Natural killer cell treated with Interleukin-12 subunit alpha and Interleukin-12 subunit beta and Interleukin-15 and Interleukin-18, amount 100 ng/mL, for 72 hours (primary cell): ENCODE data around the gene ANGPTL5. TPM values are rescaled to one million over a fixed set of nuclear protein-coding genes. Genes with fewer than 3 reads are reported as not detected.

Experiments used
- ATAC-seq, 2 donors: fragments of 150-1000 bp; cut with Tn5 transposase in 1 of 2; sonication (Bioruptor Pico), chemical (Tn5 transposase) in 1 of 2; 2 replicates each; pipeline ENCODE4 v1.10.0; 2021
- DNase-seq: peaks from one replicate; pipeline ENCODE4 v3.0.0; 2022; ENCODE audit warnings: low spot score
- H3K27ac Mint-ChIP-seq, 2 donors: 1 replicate in 1 of 2; 2 replicates in 1 of 2; pipeline ENCODE4 v1.8.0; 2022; ENCODE audit warnings: mixed read lengths in 2 of 2, mild to moderate bottlenecking in 1 of 2, moderate library complexity in 1 of 2
- H3K27me3 Mint-ChIP-seq, 2 donors: 1 replicate in 1 of 2; 2 replicates in 1 of 2; pipeline ENCODE4 v1.8.0; 2022; ENCODE audit warnings: mixed read lengths in 2 of 2
- H3K36me3 Mint-ChIP-seq: one replicate; pipeline ENCODE4 v1.8.0; 2022; ENCODE audit warnings: mixed read lengths
- H3K4me1 Mint-ChIP-seq, 2 donors: 1 replicate in 1 of 2; 2 replicates in 1 of 2; pipeline ENCODE4 v1.8.0; 2022; ENCODE audit warnings: low read depth in 2 of 2, mixed read lengths in 2 of 2, mild to moderate bottlenecking in 1 of 2
- H3K4me3 Mint-ChIP-seq: one replicate; pipeline ENCODE4 v1.8.0; 2022; ENCODE audit warnings: mixed read lengths
- H3K9me3 Mint-ChIP-seq: 2 replicates; pipeline ENCODE4 v1.8.0; 2022; ENCODE audit warnings: mixed read lengths
- total RNA-seq, 2 donors: library from RNA; stranded (reverse); gene quantifications; one replicate each; pipeline ENCODE4 v1.2.3, GENCODE V29; 2022

The ANGPTL5 gene
- total RNA-seq, 2 donors from 2014 or later, result not detected

DNA sequence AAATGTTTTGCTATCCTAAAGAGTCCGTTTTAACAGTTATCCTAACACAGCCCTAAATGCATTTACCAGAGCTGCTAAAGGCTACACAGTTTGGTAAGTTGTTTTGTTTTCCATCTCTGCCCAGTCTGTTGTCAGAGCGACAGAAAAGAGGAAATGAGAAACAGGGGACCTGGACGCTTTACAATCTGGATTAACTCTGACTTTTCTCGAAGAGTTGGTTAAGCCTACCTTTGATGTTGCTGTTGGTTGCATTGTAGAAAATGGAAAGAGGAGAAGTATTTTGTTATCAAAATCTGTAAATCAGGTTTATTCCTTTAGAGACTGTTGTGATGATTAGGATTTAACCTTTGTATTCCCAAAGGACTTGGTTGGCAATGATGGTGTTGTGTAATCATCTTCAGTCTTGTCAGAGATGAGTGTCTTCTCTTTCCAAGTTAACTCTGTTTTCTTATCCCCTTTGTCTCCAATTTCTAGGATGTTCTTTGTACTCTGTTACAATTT is 481 bp downstream of the ANGPTL5 start:
- peaks cover 31 to 44% of the 10 kb centered on the region in 2 donors for H3K4me1 Mint-ChIP-seq
- no peaks in the 10 kb centered on the region for H3K9me3 Mint-ChIP-seq
- no peak for ATAC-seq
- H3K27me3 Mint-ChIP-seq, result peaks cover 2 to 7% of the 10 kb centered on the region in 2 donors
- H3K4me3 Mint-ChIP-seq, result peak overlapping the region; percentile 87
- peak overlapping the region; percentile 78 to 91 for H3K27ac Mint-ChIP-seq
- no peak for DNase-seq
- H3K36me3 Mint-ChIP-seq, result no peaks in the 10 kb centered on the region

- Mint-ChIP-seq H3K27me3 (peaks cover 2 to 13% of the 10 kb centered on the region in 2 donors), H3K9me3 (no peaks in the 10 kb centered on the region), H3K36me3 (no peaks in the 10 kb centered on the region), H3K4me3 (peak within 1 kb of the TSS; percentile 87), H3K4me1 (peaks cover 31 to 43% of the 10 kb centered on the region in 2 donors), H3K27ac (peak within 1 kb of the TSS; percentile 78 to 91)
- DNase-seq, result peak; percentile 93
- ATAC-seq, result peak; percentile 96 to 97
Observed at GRCh38 chr11:101914738-101915426, 1.4 kb downstream of the ANGPTL5 start, which contains the start of gene CEP126. Gene CEP126, plus strand, starts transcription at chr11:101915010. Its CDS starts 275 bp downstream, at chr11:101915285.

- Mint-ChIP-seq H3K27me3 (peaks cover 2 to 13% of the 10 kb centered on the region in 2 donors), H3K4me1 (peaks cover 29 to 39% of the 10 kb centered on the region in 2 donors), H3K36me3 (no peaks in the 10 kb centered on the region), H3K27ac (peak overlapping the region in 1 of 2 donors; percentile 91), H3K4me3 (peak overlapping the region; percentile 87), H3K9me3 (no peaks in the 10 kb centered on the region)
- ATAC-seq (no peak), DNase-seq (no peak)
Observed at GRCh38 chr11:101914341-101914737, 2.0 kb downstream of the ANGPTL5 start.

GRCh38 chr11:101913656-101914055 is 2.7 kb downstream of the ANGPTL5 start:
- peaks cover 6 to 19% of the 10 kb centered on the region in 2 donors for H3K27me3 Mint-ChIP-seq
- DNase-seq (no peak), ATAC-seq (no peak)
- H3K4me1 Mint-ChIP-seq, result peaks cover 24 to 34% of the 10 kb centered on the region in 2 donors
- no peak overlapping the region for H3K4me3 Mint-ChIP-seq
- H3K27ac Mint-ChIP-seq, result no peak overlapping the region
- H3K36me3 Mint-ChIP-seq, result no peaks in the 10 kb centered on the region
- no peaks in the 10 kb centered on the region for H3K9me3 Mint-ChIP-seq

GRCh38 chr11:101912823-101913284 is 3.5 kb downstream of the ANGPTL5 start:
- H3K9me3 Mint-ChIP-seq, result no peaks in the 10 kb centered on the region
- peaks cover 22 to 32% of the 10 kb centered on the region in 2 donors for H3K4me1 Mint-ChIP-seq
- H3K27me3 Mint-ChIP-seq, result peaks cover 6 to 20% of the 10 kb centered on the region in 2 donors
- ATAC-seq, result no peak
- no peak for DNase-seq
- no peak overlapping the region for H3K4me3 Mint-ChIP-seq
- H3K27ac Mint-ChIP-seq, result no peak overlapping the region
- no peaks in the 10 kb centered on the region for H3K36me3 Mint-ChIP-seq

DNA sequence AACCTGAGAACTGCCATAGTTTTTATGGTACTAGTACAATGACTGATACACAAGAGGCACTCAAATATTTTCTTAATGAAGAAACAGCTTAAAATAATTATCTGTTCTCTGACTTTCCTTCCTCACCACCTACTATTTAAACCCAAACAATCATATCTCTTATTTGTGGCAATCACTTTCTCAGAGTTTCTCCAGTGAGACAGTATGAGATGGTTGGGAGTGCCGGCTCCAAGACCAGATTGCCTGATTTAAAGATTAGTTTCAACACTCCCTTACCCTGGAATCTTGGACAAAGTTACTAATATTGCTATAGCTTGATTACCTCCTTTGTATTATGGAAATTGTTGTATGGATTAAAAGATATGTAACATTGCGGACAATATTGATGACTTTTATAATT is 7.2 kb downstream of the ANGPTL5 start:
- Mint-ChIP-seq H3K4me1 (peaks cover 0 to under 1% of the 10 kb centered on the region in 2 donors), H3K27ac (no peak overlapping the region), H3K27me3 (peaks cover 18 to 34% of the 10 kb centered on the region in 2 donors), H3K36me3 (no peaks in the 10 kb centered on the region), H3K9me3 (no peaks in the 10 kb centered on the region), H3K4me3 (no peak overlapping the region)
- DNase-seq (no peak), ATAC-seq (no peak)

- Mint-ChIP-seq H3K27ac (no peak overlapping the region), H3K36me3 (no peaks in the 10 kb centered on the region)
- ATAC-seq, result no peak
Observed at GRCh38 chr11:101907815-101908214, 8.5 kb downstream of the ANGPTL5 start.

GRCh38 chr11:101894505-101894904 is 21.8 kb downstream of the ANGPTL5 start:
- H3K27ac Mint-ChIP-seq, result no peak overlapping the region
- H3K4me3 Mint-ChIP-seq, result no peak overlapping the region

More at GRCh38 chr11:101907815-101908214, 8.5 kb downstream of the ANGPTL5 start:
- Mint-ChIP-seq H3K9me3 (no peaks in the 10 kb centered on the region), H3K27me3 (peaks cover 26 to 42% of the 10 kb centered on the region in 2 donors), H3K4me1 (no peaks in the 10 kb centered on the region), H3K4me3 (no peak overlapping the region)
- no peak for DNase-seq

GRCh38 chr11:101889767-101890166 is 26.6 kb downstream of the ANGPTL5 start:
- H3K4me1 Mint-ChIP-seq, result peaks cover 0 to 6% of the 10 kb centered on the region in 2 donors
- no peak for ATAC-seq
- no peak for DNase-seq
- H3K9me3 Mint-ChIP-seq, result no peaks in the 10 kb centered on the region
- no peak overlapping the region for H3K27ac Mint-ChIP-seq
- H3K4me3 Mint-ChIP-seq, result no peak overlapping the region
- H3K36me3 Mint-ChIP-seq, result no peaks in the 10 kb centered on the region
- peaks cover 17 to 39% of the 10 kb centered on the region in 2 donors for H3K27me3 Mint-ChIP-seq

More at GRCh38 chr11:101894505-101894904, 21.8 kb downstream of the ANGPTL5 start:
- Mint-ChIP-seq H3K4me1 (peaks cover 4 to 6% of the 10 kb centered on the region in 2 donors), H3K27me3 (peaks cover 21 to 34% of the 10 kb centered on the region in 2 donors), H3K9me3 (no peaks in the 10 kb centered on the region), H3K36me3 (no peaks in the 10 kb centered on the region)
- DNase-seq (no peak), ATAC-seq (no peak)

DNA sequence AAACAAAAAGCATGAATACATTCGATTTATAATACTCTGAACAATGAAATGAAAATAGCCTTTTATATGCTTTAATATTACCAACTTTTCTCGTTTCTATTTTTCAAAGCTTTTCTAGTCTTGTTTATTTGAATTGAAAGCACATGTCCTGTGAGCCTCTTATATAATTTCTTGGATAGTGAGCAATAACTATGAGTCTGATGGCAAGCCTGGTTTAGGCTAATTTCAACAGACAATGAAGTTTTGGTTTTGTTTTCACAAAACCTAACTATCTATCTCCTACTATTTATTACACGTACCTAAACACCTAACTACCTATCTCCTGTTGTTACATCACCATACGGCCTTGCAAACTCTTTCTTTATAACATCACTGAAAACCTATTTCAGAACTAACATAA is 30.7 kb downstream of the ANGPTL5 start:
- no peak overlapping the region for H3K4me3 Mint-ChIP-seq
- H3K27me3 Mint-ChIP-seq, result peaks cover 25 to 48% of the 10 kb centered on the region in 2 donors
- DNase-seq (no peak), ATAC-seq (no peak)
- no peaks in the 10 kb centered on the region for H3K9me3 Mint-ChIP-seq
- peaks cover 0 to 6% of the 10 kb centered on the region in 2 donors for H3K4me1 Mint-ChIP-seq
- H3K36me3 Mint-ChIP-seq, result no peaks in the 10 kb centered on the region
- H3K27ac Mint-ChIP-seq, result no peak overlapping the region

GRCh38 chr11:101881586-101881985 is 34.7 kb downstream of the ANGPTL5 start:
- DNase-seq, result no peak
- Mint-ChIP-seq H3K36me3 (no peaks in the 10 kb centered on the region), H3K4me3 (no peak overlapping the region), H3K27ac (no peak overlapping the region), H3K9me3 (no peaks in the 10 kb centered on the region), H3K4me1 (no peaks in the 10 kb centered on the region), H3K27me3 (peaks cover 24 to 49% of the 10 kb centered on the region in 2 donors)
- ATAC-seq, result no peak

- Mint-ChIP-seq H3K36me3 (no peaks in the 10 kb centered on the region), H3K9me3 (no peaks in the 10 kb centered on the region), H3K4me3 (no peak overlapping the region), H3K4me1 (no peaks in the 10 kb centered on the region), H3K27me3 (peaks cover 32 to 45% of the 10 kb centered on the region in 2 donors), H3K27ac (no peak overlapping the region)
- no peak for DNase-seq
- ATAC-seq, result no peak
Observed at GRCh38 chr11:101880222-101880621, 36.1 kb downstream of the ANGPTL5 start.

DNA sequence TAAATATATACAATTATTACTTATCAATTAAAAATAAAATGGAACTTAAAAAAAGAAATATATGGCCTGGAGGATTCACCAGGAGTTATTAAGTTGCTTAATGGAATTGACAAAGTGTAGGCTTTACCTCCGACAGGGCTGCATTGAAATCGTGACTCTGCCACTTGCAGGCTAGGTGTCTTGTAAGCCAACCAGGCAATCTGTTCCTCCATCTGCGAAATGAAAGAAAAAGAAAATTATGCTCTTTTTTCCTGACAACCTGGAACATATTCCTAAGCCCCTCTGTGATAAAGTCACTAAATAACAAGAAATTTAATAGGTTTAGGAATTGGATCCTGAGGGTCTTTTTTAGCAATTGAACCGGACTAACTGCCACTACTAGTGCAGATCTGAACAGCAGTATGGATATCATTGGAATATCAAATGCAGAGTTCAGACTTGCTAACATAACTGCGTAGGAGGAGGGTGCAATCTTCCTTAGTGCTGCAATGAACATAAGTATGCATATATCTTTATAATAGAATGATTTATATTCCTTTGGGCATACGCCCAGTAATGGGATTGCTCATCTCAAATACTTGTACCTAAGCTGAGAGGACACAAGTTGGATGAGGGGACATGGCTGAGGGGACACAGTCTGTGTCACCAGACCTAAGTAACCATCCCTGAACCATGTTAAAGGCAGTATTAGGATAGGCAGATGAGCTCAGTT is 44.0 kb downstream of the ANGPTL5 start:
- Mint-ChIP-seq H3K27ac (no peak overlapping the region), H3K27me3 (peaks cover 19 to 32% of the 10 kb centered on the region in 2 donors), H3K9me3 (no peaks in the 10 kb centered on the region), H3K4me3 (no peak overlapping the region), H3K4me1 (no peaks in the 10 kb centered on the region), H3K36me3 (no peaks in the 10 kb centered on the region)
- DNase-seq, result no peak
- no peak for ATAC-seq

DNA sequence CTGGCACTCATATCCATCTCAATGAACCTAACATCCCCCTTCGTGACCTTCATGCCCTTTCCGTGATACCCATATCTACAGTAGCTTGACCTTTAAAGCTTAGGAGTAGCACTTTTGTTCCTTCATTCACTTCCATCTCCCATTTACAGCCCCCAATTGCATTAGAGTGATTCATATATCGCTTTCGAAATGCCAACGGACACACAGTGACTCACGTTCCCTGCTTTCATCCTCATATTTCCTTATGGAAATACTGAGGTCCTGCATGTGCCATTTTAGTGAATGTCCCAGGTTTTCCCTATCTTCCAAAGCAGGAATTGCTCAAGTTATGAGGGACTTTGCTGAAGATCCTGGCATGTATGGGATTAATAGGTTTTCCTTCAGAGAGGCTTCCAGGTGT is 45.8 kb downstream of the ANGPTL5 start:
- H3K27ac Mint-ChIP-seq, result no peak overlapping the region
- no peaks in the 10 kb centered on the region for H3K36me3 Mint-ChIP-seq
- H3K4me1 Mint-ChIP-seq, result no peaks in the 10 kb centered on the region
- no peaks in the 10 kb centered on the region for H3K9me3 Mint-ChIP-seq
- peaks cover 9 to 21% of the 10 kb centered on the region in 2 donors for H3K27me3 Mint-ChIP-seq
- ATAC-seq (no peak), DNase-seq (no peak)
- no peak overlapping the region for H3K4me3 Mint-ChIP-seq
